Measurements from ENCODE around the gene LCN2. TPM values are rescaled to one million over a fixed set of nuclear protein-coding genes. Genes with fewer than 3 reads are reported as not detected.

LCN2 gene
- total RNA-seq, 1 experiment from 2014 or later = not detected

DNA sequence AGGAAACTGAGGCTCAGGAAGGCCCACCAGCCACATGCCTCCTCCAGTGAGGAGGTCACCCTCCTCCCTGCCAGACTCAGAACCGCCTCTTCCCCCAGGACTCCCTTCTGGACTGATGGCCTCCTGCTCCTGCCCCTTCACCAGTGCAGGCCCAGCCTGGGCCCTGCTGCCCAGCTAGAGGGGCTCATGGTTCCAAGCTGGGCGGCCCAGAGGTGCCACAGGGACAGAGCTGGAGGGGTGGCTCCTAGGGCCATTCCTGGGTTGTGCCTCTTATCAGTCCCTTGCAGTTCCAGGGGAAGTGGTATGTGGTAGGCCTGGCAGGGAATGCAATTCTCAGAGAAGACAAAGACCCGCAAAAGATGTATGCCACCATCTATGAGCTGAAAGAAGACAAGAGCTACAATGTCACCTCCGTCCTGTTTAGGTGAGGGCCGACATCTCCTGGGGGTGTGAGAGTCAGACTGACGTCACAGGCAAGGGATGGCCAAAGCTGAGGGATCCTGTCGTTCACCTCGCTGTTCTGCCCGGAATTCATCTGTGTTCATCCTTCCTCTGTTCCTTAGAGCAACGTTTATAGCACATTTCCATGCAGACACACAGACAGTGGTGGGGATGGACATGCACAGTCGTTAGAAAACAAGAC is 819 bp downstream of the LCN2 start:
- no peak for TF ChIP-seq CTCF (conservative IDR thresholded peaks at IDR 0.05; ENCODE audit: low read depth, low read length)
- Histone ChIP-seq H3K9me3 (ENCODE audit: low read depth, low read length, poor library complexity, severe bottlenecking) (no peaks in the 10 kb centered on the region), H3K36me3 (ENCODE audit: insufficient read depth, low read length, poor library complexity, severe bottlenecking) (no peaks in the 10 kb centered on the region), H3K27ac (ENCODE audit: low read depth, low read length, poor library complexity, severe bottlenecking) (no peak overlapping the region), H3K27me3 (replicated peaks; ENCODE audit: insufficient read depth, low read depth, low read length, poor library complexity) (no peaks in the 10 kb centered on the region), H3K4me1 (ENCODE audit: insufficient read depth, low read length, poor library complexity, severe bottlenecking) (no peaks in the 10 kb centered on the region), H3K4me3 (ENCODE audit: low read depth, low read length, poor library complexity, severe bottlenecking) (no peak overlapping the region)
- POLR2A ChIA-PET (ENCODE audit: low non-redundant PET) = no interaction called here
- intact Hi-C loops (cut with micrococcal nuclease; ENCODE audit: unreplicated experiment) = no loop called here
- no TSS peak for BruUV-seq (replicated peaks)
- no peak for DNase-seq (ENCODE audit: low spot score)
- CTCF ChIA-PET = interaction anchor here (0.6 kb wide), 1 partner anchor 111 kb away, joined by 3 read pairs; no protein-coding TSS in a partner anchor

DNA sequence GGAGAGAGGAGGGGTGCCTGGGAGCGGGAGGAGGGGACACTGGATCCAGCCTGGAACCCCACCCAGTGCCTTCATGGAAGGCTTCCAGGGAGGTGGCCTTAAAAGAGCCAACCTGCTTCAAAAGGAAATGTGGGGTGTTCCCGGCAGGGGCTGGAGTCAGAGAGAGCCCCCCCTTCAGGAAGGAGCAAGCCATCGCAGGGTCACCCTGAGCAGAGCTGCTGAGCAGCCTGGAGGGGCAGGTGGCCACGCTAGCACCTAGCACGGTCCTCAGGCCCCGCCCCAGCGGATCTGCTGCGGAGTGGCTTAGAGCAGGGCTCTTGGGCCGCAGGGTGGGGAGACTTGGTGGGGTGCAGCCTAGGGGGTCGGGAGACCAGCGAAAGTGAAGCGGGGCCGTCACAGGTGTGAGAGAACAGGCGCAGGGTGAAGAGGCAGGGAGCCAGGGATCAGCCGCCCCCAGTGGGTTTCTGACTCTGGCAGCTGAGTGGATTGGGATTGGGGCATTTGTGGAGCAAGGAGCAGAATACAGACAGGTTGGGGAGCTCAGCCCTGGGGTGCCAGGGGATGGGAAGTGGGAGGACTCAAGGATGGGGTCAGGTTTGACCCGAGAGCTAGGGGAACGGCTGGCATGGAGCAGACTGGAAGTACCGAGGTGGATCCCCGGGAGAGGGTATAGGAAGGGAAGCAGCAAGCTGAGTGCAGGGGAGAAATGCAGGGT is 1.5 kb downstream of the LCN2 start:
- Histone ChIP-seq H3K36me3 (ENCODE audit: insufficient read depth, low read length, poor library complexity, severe bottlenecking) (no peaks in the 10 kb centered on the region), H3K4me3 (ENCODE audit: low read depth, low read length, poor library complexity, severe bottlenecking) (no peak overlapping the region), H3K27ac (ENCODE audit: low read depth, low read length, poor library complexity, severe bottlenecking) (no peak overlapping the region), H3K27me3 (replicated peaks; ENCODE audit: insufficient read depth, low read depth, low read length, poor library complexity) (no peaks in the 10 kb centered on the region), H3K4me1 (ENCODE audit: insufficient read depth, low read length, poor library complexity, severe bottlenecking) (no peaks in the 10 kb centered on the region), H3K9me3 (ENCODE audit: low read depth, low read length, poor library complexity, severe bottlenecking) (no peaks in the 10 kb centered on the region)
- CTCF ChIA-PET = no interaction called here
- intact Hi-C loops (cut with micrococcal nuclease; ENCODE audit: unreplicated experiment) = no loop called here
- POLR2A ChIA-PET (ENCODE audit: low non-redundant PET) = interaction anchor here (0.6 kb wide), 1 partner anchor 42 kb away, joined by 6 read pairs; no protein-coding TSS in a partner anchor
- TF ChIP-seq CTCF (conservative IDR thresholded peaks at IDR 0.05; ENCODE audit: low read depth, low read length) (peak; percentile 54; the same call in 1 of the 2 replicates), EZH2 (IDR thresholded peaks at IDR 0.05; ENCODE audit: borderline replicate concordance, low read depth, low read length, poor library complexity, severe bottlenecking) (no peak)
- no peak for DNase-seq (ENCODE audit: low spot score)
- no TSS peak for BruUV-seq (replicated peaks)

DNA sequence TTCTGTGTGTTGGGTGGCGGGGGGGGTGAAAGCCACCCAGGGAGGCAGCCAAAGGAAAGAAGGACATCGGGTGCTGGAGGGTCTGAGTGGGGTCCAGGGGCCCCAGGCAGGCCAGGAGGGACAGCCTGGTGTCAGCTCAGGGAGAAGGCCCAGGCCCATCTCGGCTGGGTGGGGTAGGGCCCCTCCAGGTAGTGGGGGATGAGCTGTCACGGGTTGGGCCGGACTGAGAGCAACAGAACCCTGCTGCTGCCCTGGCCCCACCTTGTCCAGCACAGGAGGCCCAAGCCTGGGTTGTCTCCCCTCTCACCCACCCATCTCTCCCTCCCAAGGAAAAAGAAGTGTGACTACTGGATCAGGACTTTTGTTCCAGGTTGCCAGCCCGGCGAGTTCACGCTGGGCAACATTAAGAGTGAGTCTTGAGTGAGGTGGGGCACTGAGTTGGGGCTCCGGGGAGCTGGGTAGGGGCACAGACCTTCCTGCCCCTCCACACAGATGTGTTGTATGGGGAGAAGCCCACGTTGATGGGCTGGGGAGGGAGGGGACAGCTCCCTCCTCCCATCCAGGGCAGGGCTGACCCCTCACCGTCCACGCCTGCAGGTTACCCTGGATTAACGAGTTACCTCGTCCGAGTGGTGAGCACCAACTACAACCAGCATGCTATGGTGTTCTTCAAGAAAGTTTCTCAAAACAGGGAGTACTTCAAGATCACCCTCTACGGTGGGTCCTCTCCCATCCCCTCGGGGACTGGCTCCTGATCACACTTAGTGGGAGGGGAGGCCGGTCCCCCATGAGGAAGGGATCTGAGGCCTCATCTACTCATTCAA is 2.3 kb downstream of the LCN2 start:
- Histone ChIP-seq H3K27me3 (replicated peaks; ENCODE audit: insufficient read depth, low read depth, low read length, poor library complexity) (no peaks in the 10 kb centered on the region), H3K4me1 (ENCODE audit: insufficient read depth, low read length, poor library complexity, severe bottlenecking) (no peaks in the 10 kb centered on the region), H3K36me3 (ENCODE audit: insufficient read depth, low read length, poor library complexity, severe bottlenecking) (no peaks in the 10 kb centered on the region), H3K9me3 (ENCODE audit: low read depth, low read length, poor library complexity, severe bottlenecking) (no peaks in the 10 kb centered on the region), H3K4me3 (ENCODE audit: low read depth, low read length, poor library complexity, severe bottlenecking) (no peak overlapping the region), H3K27ac (ENCODE audit: low read depth, low read length, poor library complexity, severe bottlenecking) (no peak overlapping the region)
- TF ChIP-seq CTCF (conservative IDR thresholded peaks at IDR 0.05; ENCODE audit: low read depth, low read length) = no peak
- no peak for TF ChIP-seq EZH2 (IDR thresholded peaks at IDR 0.05; ENCODE audit: borderline replicate concordance, low read depth, low read length, poor library complexity, severe bottlenecking)
- ChIA-PET POLR2A (ENCODE audit: low non-redundant PET) (interaction anchor here (0.6 kb wide), 1 partner anchor 43 kb away, joined by 6 read pairs; no protein-coding TSS in a partner anchor), CTCF (no interaction called here)
- DNase-seq (ENCODE audit: low spot score) = no peak
- BruUV-seq (replicated peaks) = no TSS peak
- intact Hi-C loops (cut with micrococcal nuclease; ENCODE audit: unreplicated experiment) = no loop called here
